Smooth muscle cell of the brain vasculature (primary cell): ENCODE results near the gene ARMC9.

Experiments
- DNase-seq: peaks from one replicate; pipeline ENCODE4 v3.0.0-alpha.2; 2012; ENCODE audit warnings: low read depth, low spot score

Gene ARMC9

GRCh38 chr2:231379266-231380215 lies 181.1 kb downstream of the ARMC9 start:
- DNase-seq, result no peak

- DNase-seq, result no peak
Measured at GRCh38 chr2:231380307-231380706, 181.9 kb downstream of the ARMC9 start.

- no peak for DNase-seq
Measured at GRCh38 chr2:231380991-231381847, 182.8 kb downstream of the ARMC9 start.

- DNase-seq, result no peak
Measured at GRCh38 chr2:231382116-231382515, 183.7 kb downstream of the ARMC9 start.

GRCh38 chr2:231383416-231384108 lies 185.1 kb downstream of the ARMC9 start:
- no peak for DNase-seq

GRCh38 chr2:231384109-231384435 lies 185.6 kb downstream of the ARMC9 start:
- no peak for DNase-seq

- no peak for DNase-seq
Measured at GRCh38 chr2:231384970-231385369, 186.5 kb downstream of the ARMC9 start.

- DNase-seq, result no peak
Measured at GRCh38 chr2:231385429-231385828, 187.0 kb downstream of the ARMC9 start.

GRCh38 chr2:231386446-231386845 lies 188.0 kb downstream of the ARMC9 start:
- DNase-seq, result no peak

- peak; percentile 26 for DNase-seq
Measured at GRCh38 chr2:231387904-231388724, 189.7 kb downstream of the ARMC9 start.

- DNase-seq, result no peak
Measured at GRCh38 chr2:231388725-231389346, 190.4 kb downstream of the ARMC9 start.

GRCh38 chr2:231390667-231391066 lies 192.2 kb downstream of the ARMC9 start:
- DNase-seq, result no peak

- DNase-seq, result no peak
Measured at GRCh38 chr2:231391981-231392380, 193.6 kb downstream of the ARMC9 start.

- no peak for DNase-seq
Measured at GRCh38 chr2:231392431-231393148, 194.2 kb downstream of the ARMC9 start.

GRCh38 chr2:231393149-231394131 lies 195.0 kb downstream of the ARMC9 start:
- no peak for DNase-seq

- no peak for DNase-seq
Measured at GRCh38 chr2:231394211-231395141, 196.0 kb downstream of the ARMC9 start.

GRCh38 chr2:231395188-231396057 lies 197.0 kb downstream of the ARMC9 start, which contains the start of gene B3GNT7:
B3GNT7 (plus strand) TSS chr2:231395710; CDS start chr2:231395804, 94 bp downstream.
- DNase-seq, result no peak
